ENCODE measurements around the gene RHAG. TPM values are rescaled to one million over a fixed set of nuclear protein-coding genes. Genes with fewer than 3 reads are reported as not detected.

The RHAG gene
- total RNA-seq, 2 experiments from 2014 or later, result not detected

DNA sequence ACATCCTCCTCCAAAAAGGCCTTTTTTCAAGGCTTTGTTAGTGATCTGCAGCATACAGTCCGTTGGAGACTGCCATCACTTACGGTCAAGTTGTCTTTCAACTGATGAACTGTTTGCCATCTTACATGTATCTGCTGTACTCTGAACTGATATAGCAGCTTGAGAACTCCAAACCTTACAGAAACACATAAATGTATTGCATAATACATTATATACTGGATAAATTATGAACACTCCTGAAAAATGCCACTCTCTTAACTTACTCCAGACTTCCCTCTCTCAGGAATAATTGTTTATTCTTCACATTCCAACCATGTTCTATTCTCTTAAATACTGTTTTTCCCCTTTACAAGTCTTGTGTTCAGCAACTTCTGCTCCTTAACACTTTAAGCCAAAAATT lies 14.6 kb upstream of the RHAG start:
- intact Hi-C loops (cut with DNase I, micrococcal nuclease), result no loop called here
- H3K9me3 Mint-ChIP-seq (ENCODE audit: low read depth), result no peaks in the 10 kb centered on the region
- H3K27ac Mint-ChIP-seq, result no peak overlapping the region
- no peaks in the 10 kb centered on the region for H3K36me3 Mint-ChIP-seq (ENCODE audit: low read depth)
- DNase-seq (no peak), ATAC-seq (no peak)
- ChIA-PET CTCF (interaction anchor here (0.6 kb wide), 1 partner anchor 120 kb away, joined by 3 read pairs; no protein-coding TSS in a partner anchor), POLR2A (no interaction called here)
- no peaks in the 10 kb centered on the region for H3K4me1 Mint-ChIP-seq
- no peak overlapping the region for H3K4me3 Mint-ChIP-seq
- no peaks in the 10 kb centered on the region for H3K27me3 Mint-ChIP-seq

DNA sequence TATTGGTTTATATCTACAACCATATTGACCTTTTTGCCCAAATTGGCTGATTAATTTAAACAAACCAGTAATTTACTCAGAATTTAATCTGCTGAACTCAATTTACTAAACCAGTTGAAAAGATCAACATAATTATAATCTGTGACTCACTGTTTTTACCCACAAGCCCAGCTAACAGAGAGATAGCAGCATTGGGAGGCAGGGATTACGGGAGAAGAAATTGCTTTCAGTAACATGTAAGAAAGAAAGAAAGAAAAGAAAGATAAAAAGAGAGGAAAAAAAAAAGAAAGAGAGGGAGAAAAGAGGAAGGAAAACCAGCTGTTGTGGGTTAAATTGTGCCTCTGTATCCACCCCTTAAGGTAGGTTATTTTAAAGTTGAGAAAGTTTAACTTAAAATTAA lies 13.3 kb upstream of the RHAG start:
- no peaks in the 10 kb centered on the region for H3K27me3 Mint-ChIP-seq
- no peak overlapping the region for H3K27ac Mint-ChIP-seq
- no peaks in the 10 kb centered on the region for H3K9me3 Mint-ChIP-seq (ENCODE audit: low read depth)
- intact Hi-C loops (cut with DNase I, micrococcal nuclease), result no loop called here
- no peaks in the 10 kb centered on the region for H3K4me1 Mint-ChIP-seq
- no peaks in the 10 kb centered on the region for H3K36me3 Mint-ChIP-seq (ENCODE audit: low read depth)
- ChIA-PET POLR2A (no interaction called here), CTCF (interaction anchor here (0.8 kb wide), 1 partner anchor 610 kb away, joined by 3 read pairs; no protein-coding TSS in a partner anchor)
- ATAC-seq (no peak), DNase-seq (no peak)
- H3K4me3 Mint-ChIP-seq, result no peak overlapping the region

DNA sequence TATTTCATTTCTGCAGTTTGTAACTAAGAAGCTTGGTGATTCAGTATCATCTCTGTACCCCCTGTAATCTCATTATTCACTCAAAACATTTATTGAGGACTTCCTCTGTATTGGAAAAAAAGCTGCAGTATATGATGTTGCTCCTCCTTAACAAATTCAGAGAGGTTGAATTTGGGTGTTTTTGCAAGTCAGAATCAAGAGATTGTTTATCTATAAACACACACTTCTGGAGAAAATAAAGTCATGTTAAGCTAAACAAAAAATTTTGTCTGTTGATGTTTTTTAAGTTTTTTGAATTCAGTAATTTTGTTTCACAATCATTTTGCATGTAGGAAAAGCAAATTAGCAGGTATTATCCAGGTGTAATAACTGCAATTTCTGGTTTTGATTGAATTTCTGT lies 11.4 kb upstream of the RHAG start:
- intact Hi-C loops (cut with DNase I, micrococcal nuclease), result no loop called here
- no peak overlapping the region for H3K4me3 Mint-ChIP-seq
- DNase-seq (no peak), ATAC-seq (no peak)
- POLR2A ChIA-PET, result no interaction called here
- no peaks in the 10 kb centered on the region for H3K36me3 Mint-ChIP-seq (ENCODE audit: low read depth)
- H3K27me3 Mint-ChIP-seq, result no peaks in the 10 kb centered on the region
- H3K9me3 Mint-ChIP-seq (ENCODE audit: low read depth), result no peaks in the 10 kb centered on the region
- no peak overlapping the region for H3K27ac Mint-ChIP-seq
- CTCF ChIA-PET, result no interaction called here
- no peaks in the 10 kb centered on the region for H3K4me1 Mint-ChIP-seq

DNA sequence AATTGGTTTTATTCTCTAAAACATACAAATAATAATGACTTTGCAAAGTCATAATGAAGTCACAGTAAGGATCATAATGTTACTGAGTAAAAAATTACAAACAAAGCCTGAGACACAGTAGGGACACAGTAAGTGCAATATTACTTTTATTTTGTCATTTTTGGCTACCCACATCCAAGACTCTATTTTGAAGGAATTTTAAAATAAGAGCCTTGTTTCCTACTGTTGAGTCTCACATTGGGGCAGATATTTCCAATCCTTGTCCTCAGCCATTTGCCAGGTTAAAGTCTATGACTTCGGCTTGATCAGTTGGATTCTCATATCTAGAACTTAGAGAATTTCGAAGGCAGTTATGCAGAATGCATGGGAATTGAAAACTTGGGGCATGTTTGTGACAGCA lies 10.8 kb upstream of the RHAG start:
- Mint-ChIP-seq H3K9me3 (ENCODE audit: low read depth) (no peaks in the 10 kb centered on the region), H3K27ac (no peak overlapping the region), H3K27me3 (no peaks in the 10 kb centered on the region), H3K36me3 (ENCODE audit: low read depth) (no peaks in the 10 kb centered on the region), H3K4me1 (no peaks in the 10 kb centered on the region), H3K4me3 (no peak overlapping the region)
- no peak for DNase-seq
- ATAC-seq, result no peak
- CTCF ChIA-PET, result no interaction called here
- POLR2A ChIA-PET, result no interaction called here
- intact Hi-C loops (cut with DNase I, micrococcal nuclease), result no loop called here

DNA sequence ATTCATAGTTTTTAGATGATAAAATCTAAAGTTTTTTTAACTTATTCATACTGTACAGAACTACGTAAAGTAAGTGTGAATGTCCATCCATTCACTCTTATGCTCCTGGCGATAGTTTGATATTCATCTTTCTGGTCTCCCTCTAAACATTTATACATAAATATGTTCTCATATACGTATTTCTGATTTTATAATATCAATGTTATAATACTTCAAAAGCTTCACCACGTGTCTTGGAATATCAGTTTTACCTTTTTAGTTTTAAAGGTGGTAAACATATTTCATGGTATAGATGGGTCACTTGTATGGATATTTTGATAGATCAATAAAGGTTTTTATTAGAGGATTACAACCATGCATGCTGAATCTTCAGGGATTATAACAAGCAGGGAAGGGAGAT lies 10.3 kb upstream of the RHAG start:
- H3K36me3 Mint-ChIP-seq (ENCODE audit: low read depth), result no peaks in the 10 kb centered on the region
- H3K9me3 Mint-ChIP-seq (ENCODE audit: low read depth), result no peaks in the 10 kb centered on the region
- H3K27me3 Mint-ChIP-seq, result no peaks in the 10 kb centered on the region
- H3K27ac Mint-ChIP-seq, result no peak overlapping the region
- CTCF ChIA-PET, result no interaction called here
- POLR2A ChIA-PET, result no interaction called here
- no peaks in the 10 kb centered on the region for H3K4me1 Mint-ChIP-seq
- no peak overlapping the region for H3K4me3 Mint-ChIP-seq
- ATAC-seq (no peak), DNase-seq (no peak)
- intact Hi-C loops (cut with DNase I, micrococcal nuclease), result no loop called here

DNA sequence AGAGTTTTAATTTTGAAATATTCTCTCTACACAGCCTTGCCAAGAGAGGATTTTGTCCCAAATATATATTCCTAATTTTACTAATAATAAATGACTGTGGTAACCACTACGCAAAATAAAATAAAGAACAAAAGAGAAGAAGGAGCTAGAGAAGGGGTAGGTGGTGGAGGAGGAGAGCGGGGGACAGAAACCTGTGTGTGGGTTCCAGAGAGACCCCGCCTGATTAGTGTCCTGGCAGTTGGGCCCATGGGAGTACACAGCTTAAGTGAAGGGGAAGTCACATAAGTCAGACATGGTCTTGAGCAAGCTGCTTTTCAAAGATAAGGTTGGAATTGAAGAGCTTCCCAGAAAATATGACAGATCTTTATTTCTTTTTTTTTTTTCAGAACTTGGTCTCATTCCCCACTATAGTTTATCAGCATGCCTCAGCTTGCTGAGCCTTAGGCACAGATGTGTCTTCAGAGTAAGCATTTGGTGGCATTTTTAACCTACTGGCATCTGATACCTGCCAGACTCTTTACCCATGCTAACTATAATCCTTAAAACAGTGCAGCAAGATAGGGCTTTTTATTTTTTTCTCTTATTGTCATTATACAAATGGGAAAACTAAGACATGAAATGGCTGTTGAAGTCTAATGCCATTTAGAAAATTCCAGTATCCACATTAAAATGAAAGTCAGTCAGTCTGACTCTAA lies 9.6 kb upstream of the RHAG start:
- POLR2A ChIA-PET, result no interaction called here

DNA sequence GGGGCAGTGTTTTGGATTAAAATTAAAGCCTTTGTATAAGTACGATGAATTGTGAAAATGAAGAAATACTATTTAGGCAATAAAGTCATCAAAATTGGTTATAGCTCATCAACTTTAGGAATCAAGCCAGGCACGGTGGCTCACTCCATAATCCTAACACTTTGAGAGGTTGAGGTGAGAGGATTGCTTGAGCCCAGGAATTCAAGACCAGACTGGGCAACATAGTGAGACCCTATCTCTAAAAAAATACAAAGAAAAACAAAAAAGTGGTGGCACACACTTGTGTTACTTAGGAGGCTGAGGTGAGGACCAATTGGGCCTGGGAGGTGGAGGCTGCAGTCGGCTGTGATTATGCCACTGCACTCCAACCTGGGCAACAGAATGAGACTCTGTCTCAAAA lies 8.5 kb upstream of the RHAG start:
- no peaks in the 10 kb centered on the region for H3K9me3 Mint-ChIP-seq (ENCODE audit: low read depth)
- no peaks in the 10 kb centered on the region for H3K27me3 Mint-ChIP-seq
- ATAC-seq (no peak), DNase-seq (no peak)
- no peak overlapping the region for H3K4me3 Mint-ChIP-seq
- H3K4me1 Mint-ChIP-seq, result no peaks in the 10 kb centered on the region
- CTCF ChIA-PET, result no interaction called here
- POLR2A ChIA-PET, result no interaction called here
- intact Hi-C loops (cut with DNase I, micrococcal nuclease), result no loop called here
- no peaks in the 10 kb centered on the region for H3K36me3 Mint-ChIP-seq (ENCODE audit: low read depth)
- no peak overlapping the region for H3K27ac Mint-ChIP-seq

More for the DNA sequence above, 9.6 kb upstream of the RHAG start:
- Mint-ChIP-seq H3K9me3 (ENCODE audit: low read depth) (no peaks in the 10 kb centered on the region), H3K36me3 (ENCODE audit: low read depth) (no peaks in the 10 kb centered on the region), H3K4me3 (no peak overlapping the region), H3K27ac (no peak overlapping the region), H3K4me1 (no peaks in the 10 kb centered on the region), H3K27me3 (no peaks in the 10 kb centered on the region)
- intact Hi-C loops (cut with DNase I, micrococcal nuclease), result no loop called here
- ATAC-seq (no peak), DNase-seq (no peak)
- CTCF ChIA-PET, result no interaction called here

DNA sequence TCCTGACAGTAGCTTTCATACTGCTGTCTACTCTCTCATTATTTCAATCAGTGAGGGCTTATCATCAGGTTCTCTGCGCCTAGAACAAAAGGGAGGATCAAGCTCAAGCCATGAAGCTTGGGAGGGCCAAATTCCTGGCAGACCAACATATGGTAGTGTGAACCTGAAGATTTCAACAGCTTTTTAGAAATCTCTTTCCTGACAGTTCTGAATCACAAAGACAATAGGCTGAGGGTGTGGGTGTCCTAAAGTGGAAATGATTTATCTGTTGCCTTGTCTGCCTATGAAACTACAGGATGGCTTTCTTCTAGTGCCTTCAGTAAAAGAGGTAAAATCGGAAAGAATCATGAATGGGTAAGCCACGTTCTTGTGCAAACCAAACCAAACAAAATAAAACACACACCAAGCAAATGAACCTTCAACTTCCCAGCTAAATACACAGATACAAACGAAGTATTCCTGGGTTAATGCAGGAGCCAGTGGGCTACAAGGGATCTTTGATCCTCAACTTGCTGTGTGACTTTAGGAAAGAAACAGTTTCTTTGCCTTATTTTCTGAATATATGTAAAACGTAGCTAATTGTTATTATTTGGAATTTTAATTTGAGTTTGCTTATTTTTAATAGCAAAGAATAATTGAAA lies 2.7 kb upstream of the RHAG start:
- H3K4me1 Mint-ChIP-seq, result no peaks in the 10 kb centered on the region
- H3K27me3 Mint-ChIP-seq, result peaks cover 3% of the 10 kb centered on the region
- DNase-seq, result no peak
- H3K9me3 Mint-ChIP-seq (ENCODE audit: low read depth), result no peaks in the 10 kb centered on the region
- CTCF ChIA-PET, result interaction anchor here (1.4 to 1.9 kb wide), 2 partner anchors 33 to 108 kb away, joined by 4 read pairs; no protein-coding TSS in a partner anchor
- H3K36me3 Mint-ChIP-seq (ENCODE audit: low read depth), result no peaks in the 10 kb centered on the region
- intact Hi-C loops (cut with DNase I, micrococcal nuclease), result no loop called here
- no peak overlapping the region for H3K27ac Mint-ChIP-seq
- ATAC-seq, result no peak
- H3K4me3 Mint-ChIP-seq, result no peak overlapping the region
- POLR2A ChIA-PET, result no interaction called here

DNA sequence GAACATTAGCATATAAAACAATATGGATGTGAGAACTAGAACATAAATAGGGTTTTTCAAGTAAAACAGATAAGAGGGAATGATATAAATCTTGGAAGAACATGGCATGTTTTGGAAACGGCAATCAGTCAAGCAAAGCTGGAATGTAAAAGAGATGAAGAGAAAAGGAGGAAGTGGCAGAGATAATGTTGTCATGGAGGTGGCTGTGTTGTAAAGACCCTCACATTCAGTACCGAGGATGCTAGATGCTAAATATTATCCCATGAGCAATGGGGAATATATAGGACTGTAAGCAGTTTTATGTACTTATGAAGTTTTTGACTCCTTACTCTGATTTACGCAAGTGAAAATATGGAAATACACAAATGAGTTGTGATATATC lies 702 bp upstream of the RHAG start:
- no peak overlapping the region for H3K4me3 Mint-ChIP-seq
- H3K27me3 Mint-ChIP-seq, result peaks cover 3% of the 10 kb centered on the region
- H3K4me1 Mint-ChIP-seq, result no peaks in the 10 kb centered on the region
- ChIA-PET CTCF (no interaction called here), POLR2A (no interaction called here)
- H3K36me3 Mint-ChIP-seq (ENCODE audit: low read depth), result no peaks in the 10 kb centered on the region
- H3K27ac Mint-ChIP-seq, result no peak overlapping the region
- ATAC-seq, result no peak
- DNase-seq, result no peak
- intact Hi-C loops (cut with DNase I, micrococcal nuclease), result no loop called here
- H3K9me3 Mint-ChIP-seq (ENCODE audit: low read depth), result no peaks in the 10 kb centered on the region

DNA sequence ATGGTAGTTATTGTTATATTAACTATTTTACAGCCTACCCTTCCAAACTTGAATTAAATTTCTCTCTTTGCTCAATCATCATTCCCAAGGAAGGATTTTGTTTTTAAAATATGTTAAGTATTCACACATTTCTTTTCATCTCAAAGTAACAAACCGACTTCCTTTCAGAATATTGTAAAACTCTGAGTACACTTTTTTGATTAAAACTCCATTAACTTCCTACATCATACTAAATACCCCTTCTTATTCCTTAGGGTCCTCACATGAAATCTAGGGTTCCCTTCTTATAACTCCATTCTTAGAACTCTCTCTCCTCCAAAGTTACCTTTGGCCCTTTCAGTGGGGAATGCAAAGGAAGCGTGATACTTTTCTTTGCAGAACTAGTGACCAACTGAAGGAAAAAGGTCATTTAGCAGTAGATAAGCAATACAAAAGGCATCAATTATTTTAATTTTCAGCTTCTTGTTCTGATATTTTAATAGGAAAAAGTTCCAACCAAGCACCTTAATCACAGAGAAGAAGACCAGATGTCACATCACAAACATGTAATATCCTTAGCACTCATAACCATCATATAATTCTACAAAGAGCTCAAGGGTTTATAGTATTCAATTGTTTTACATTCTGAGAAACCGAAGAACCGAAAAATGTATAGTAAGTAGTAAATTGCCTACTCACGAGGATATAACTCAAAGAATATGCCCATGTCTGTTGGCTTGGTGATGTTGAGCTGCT lies 494 bp downstream of the RHAG start:
- CTCF ChIA-PET, result no interaction called here
- ATAC-seq, result no peak
- Mint-ChIP-seq H3K27ac (no peak overlapping the region), H3K4me3 (no peak overlapping the region), H3K36me3 (ENCODE audit: low read depth) (no peaks in the 10 kb centered on the region), H3K4me1 (no peaks in the 10 kb centered on the region), H3K9me3 (ENCODE audit: low read depth) (no peaks in the 10 kb centered on the region), H3K27me3 (peaks cover 3% of the 10 kb centered on the region)
- intact Hi-C loops (cut with DNase I, micrococcal nuclease), result no loop called here
- no peak for DNase-seq
- POLR2A ChIA-PET, result no interaction called here

DNA sequence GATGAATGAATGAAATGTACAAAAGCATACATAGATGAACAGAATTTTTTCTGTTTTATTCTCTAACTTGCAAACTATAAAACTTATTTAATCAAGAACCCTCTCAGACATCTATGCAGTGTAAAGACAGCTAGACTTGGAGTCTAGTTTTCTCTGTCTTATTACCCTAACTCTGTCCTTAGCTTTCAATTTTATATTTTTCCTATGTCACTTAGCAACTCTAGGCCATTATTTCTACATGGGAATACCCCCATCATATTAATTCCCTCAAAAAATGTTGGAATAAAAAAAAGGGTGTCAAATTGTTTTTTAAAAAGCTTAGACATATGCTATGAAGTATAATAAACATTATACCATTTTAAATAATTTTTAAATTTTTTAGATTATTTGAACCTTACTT lies 1.2 kb downstream of the RHAG start:
- Mint-ChIP-seq H3K27me3 (peaks cover 3% of the 10 kb centered on the region), H3K9me3 (ENCODE audit: low read depth) (no peaks in the 10 kb centered on the region), H3K36me3 (ENCODE audit: low read depth) (no peaks in the 10 kb centered on the region), H3K4me1 (no peaks in the 10 kb centered on the region), H3K4me3 (no peak overlapping the region), H3K27ac (no peak overlapping the region)
- CTCF ChIA-PET, result no interaction called here
- no peak for ATAC-seq
- POLR2A ChIA-PET, result no interaction called here
- no peak for DNase-seq
- intact Hi-C loops (cut with DNase I, micrococcal nuclease), result no loop called here

DNA sequence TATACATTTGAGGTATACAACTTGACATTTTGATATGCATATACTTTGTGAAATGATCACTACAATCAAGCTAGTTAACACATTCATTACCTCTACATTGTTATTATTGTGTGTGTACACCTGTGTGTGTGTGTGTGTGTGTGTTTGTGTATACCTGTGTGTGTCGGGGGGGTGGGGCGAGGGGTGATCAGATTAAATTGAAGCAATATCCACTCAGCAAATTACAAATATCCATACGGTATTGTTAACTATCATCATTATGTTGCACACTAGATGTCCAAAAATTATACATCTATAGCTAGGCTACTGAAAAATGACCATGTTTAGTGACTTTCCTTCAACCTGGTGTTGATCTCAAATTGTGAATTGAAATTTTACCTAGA lies 1.8 kb downstream of the RHAG start:
- POLR2A ChIA-PET, result no interaction called here
- intact Hi-C loops (cut with DNase I, micrococcal nuclease), result no loop called here
- Mint-ChIP-seq H3K36me3 (ENCODE audit: low read depth) (no peaks in the 10 kb centered on the region), H3K9me3 (ENCODE audit: low read depth) (no peaks in the 10 kb centered on the region), H3K4me3 (no peak overlapping the region), H3K27me3 (peaks cover 5% of the 10 kb centered on the region), H3K27ac (no peak overlapping the region), H3K4me1 (no peaks in the 10 kb centered on the region)
- DNase-seq (no peak), ATAC-seq (no peak)
- CTCF ChIA-PET, result no interaction called here

Data from activated CD4-positive, alpha-beta T cell treated with anti-CD3 and anti-CD28 coated beads for 36 hours (primary cell).